ENCODE results near the gene RAP1GDS1.
"Not testable (repeated sequence)": the region's sequence is repeated elsewhere in the genome, so short reads cannot be mapped to it uniquely, and the experiment has no call there.

The RAP1GDS1 gene

DNA sequence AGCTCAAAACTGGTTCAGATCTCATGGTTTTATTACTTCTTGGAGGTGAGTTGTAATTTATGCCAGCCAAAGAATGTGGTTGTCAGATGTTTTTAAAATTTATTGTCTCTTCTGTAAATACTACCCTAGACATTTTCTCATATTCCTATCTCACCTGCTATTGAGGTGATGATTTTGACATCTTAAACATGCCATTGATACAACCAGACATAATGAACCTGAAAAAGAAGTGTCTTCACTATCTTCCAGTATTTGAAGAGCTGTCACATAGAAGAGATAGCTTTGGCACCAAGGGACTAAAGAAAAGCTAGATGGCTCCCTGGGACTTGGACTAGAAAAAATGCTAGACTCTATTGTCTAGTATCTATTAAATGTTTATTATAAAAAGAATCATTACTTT, 155.7 kb downstream of the RAP1GDS1 start:
- DNase-seq (ENCODE audit: low spot score in 2 of 2) = no peak
- H3K4me1 Mint-ChIP-seq = no peaks in the 10 kb centered on the region
- H3K27ac Mint-ChIP-seq = no peak overlapping the region
- peaks cover 9% of the 10 kb centered on the region for H3K9me3 Mint-ChIP-seq
- peaks cover 39% of the 10 kb centered on the region for H3K36me3 Mint-ChIP-seq
- ATAC-seq = no peak
- no peak overlapping the region for H3K4me3 Mint-ChIP-seq

DNA sequence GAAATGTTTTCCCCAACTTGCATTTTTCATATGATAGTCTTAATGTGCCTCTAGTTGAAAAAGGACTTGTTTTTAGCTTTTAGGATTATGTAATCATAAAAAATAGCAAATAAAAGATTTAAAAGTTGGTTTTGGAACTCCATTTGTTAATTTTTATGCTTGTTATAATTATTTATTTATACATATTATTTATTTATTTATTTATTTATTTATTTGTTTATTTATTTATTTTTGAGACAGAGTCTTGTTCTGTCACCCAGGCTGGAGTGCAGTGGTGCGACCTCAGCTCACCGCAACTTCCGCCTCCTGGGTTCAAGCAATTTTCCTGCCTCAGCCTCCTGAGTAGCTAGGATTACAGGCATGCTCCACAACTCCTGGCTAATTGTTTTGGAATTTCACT, 159.0 kb downstream of the RAP1GDS1 start:
- H3K4me3 Mint-ChIP-seq; H3K27ac Mint-ChIP-seq; ATAC-seq; DNase-seq (ENCODE audit: low spot score in 2 of 2); H3K4me1 Mint-ChIP-seq; H3K9me3 Mint-ChIP-seq: not testable (repeated sequence)
- H3K36me3 Mint-ChIP-seq = peaks cover 52% of the 10 kb centered on the region

DNA sequence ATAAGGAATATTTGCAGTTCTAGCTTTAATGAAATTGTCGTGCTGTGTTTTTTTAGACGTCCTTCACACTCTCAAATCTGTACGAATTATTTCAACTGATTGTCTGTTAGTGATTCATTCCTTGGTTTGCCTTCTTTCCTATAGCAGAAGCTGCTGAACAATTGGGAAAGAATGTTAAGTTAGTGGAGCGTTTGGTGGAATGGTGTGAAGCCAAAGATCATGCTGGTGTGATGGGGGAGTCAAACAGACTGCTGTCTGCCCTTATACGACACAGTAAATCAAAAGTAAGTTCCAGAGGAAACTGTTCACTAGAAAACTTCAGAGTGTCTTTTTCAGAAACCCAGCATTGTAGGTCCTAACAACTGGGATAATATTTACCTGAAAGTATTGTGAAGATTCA, 159.9 kb downstream of the RAP1GDS1 start:
- Mint-ChIP-seq H3K27ac (no peak overlapping the region), H3K36me3 (peaks cover 52% of the 10 kb centered on the region), H3K9me3 (no peaks in the 10 kb centered on the region), H3K4me1 (no peaks in the 10 kb centered on the region), H3K4me3 (no peak overlapping the region)
- no peak for DNase-seq (ENCODE audit: low spot score in 2 of 2)
- no peak for ATAC-seq

DNA sequence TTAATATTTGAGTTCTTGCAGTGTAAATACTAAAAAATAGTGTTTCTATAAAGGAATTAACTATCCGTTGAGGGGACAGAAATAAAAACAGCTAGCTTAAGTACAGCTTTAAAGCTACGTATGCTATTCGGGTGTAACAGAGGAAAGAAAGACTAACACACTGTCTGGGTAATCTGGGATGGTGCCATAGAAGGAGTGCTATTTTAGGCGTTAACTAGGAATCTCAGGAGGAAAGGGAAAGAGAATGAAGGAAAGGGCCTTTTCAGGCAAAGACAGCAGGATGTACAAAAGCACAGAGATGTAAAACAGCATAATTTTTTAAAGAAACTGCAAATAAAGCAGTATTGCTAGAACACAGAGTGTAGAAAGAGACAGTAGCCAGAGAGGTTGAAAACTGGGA, 161.8 kb downstream of the RAP1GDS1 start:
- no peak for ATAC-seq
- Mint-ChIP-seq H3K4me1 (no peaks in the 10 kb centered on the region), H3K27ac (no peak overlapping the region), H3K36me3 (peaks cover 45% of the 10 kb centered on the region), H3K9me3 (peaks cover 4% of the 10 kb centered on the region), H3K4me3 (no peak overlapping the region)
- no peak for DNase-seq (ENCODE audit: low spot score in 2 of 2)

DNA sequence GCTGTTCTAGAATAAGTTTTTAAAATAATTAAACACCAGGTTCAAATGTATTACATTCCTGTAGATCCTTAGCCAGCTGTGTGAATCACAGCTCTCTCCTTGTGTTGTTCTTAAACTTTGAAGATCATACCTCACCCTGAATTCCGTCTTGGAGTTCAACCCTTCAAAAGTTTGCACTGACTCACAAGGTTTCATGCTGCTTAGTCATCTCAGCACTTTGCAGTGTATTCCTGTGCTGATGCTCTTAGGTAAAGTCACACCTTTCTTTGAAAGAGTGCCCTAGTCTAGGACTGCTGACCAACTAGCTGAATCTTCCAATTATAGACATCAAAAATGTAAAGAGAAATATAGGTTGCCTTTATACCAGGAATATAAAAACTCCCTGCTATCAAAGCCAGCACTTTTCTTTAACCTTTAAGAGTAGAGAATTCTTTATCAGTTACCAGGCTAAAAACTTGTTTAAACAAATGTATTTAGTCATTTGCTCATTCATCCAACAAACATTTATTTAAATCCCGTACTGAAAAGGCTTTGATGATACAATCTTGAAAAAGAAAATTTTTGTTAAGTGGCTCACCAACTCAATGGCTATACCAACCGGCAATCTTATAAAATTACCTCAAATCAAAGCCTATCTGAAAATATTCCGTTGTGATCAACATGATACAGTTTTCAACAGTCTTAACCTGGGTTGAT, 169.7 kb downstream of the RAP1GDS1 start:
- peak; percentile 63 for ATAC-seq
- H3K4me1 Mint-ChIP-seq = no peaks in the 10 kb centered on the region
- no peak for DNase-seq (ENCODE audit: low spot score in 2 of 2)

DNA sequence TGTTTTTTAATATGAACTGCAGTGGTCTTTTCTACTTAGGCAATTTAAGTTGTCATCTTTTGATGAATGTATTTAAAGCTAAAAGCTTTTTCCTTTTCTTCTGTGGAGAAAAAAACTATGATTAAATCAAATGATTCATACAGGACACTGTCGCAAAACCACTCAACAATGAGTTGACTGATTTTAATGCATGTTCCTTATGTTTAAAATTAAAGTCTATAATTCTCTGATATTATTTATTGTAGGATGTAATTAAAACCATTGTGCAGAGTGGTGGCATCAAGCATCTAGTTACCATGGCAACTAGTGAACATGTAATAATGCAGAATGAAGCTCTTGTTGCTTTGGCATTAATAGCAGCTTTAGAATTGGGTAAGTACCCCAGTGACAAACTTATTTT, 172.5 kb downstream of the RAP1GDS1 start:
- DNase-seq (ENCODE audit: low spot score in 2 of 2) = no peak
- Mint-ChIP-seq H3K9me3 (no peaks in the 10 kb centered on the region), H3K4me1 (no peaks in the 10 kb centered on the region), H3K36me3 (peaks cover 29% of the 10 kb centered on the region), H3K4me3 (no peak overlapping the region), H3K27ac (no peak overlapping the region)
- no peak for ATAC-seq

More for the DNA sequence above, 169.7 kb downstream of the RAP1GDS1 start:
- Mint-ChIP-seq H3K27ac (no peak overlapping the region), H3K36me3 (peaks cover 17% of the 10 kb centered on the region), H3K4me3 (no peak overlapping the region), H3K9me3 (peaks cover 4% of the 10 kb centered on the region)

DNA sequence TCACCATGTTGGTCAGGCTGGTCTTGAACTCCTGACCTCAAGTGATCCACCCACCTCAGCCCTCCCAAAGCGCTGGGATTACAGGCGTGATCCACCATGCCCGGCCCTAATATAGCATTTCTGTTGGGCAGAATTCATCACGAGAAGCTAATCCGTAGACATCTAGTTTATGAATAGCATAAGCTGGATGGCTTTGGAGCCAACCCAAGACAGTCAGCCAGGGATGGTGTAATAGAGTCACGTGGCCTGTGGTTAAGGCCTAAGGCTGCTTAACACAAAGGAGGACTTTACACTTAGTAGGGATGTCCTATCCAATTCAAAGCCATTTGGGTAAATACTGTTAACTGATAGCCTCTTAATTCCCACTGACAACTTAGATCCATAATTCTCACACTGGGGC, 173.6 kb downstream of the RAP1GDS1 start:
- peaks cover 35% of the 10 kb centered on the region for H3K36me3 Mint-ChIP-seq
- H3K4me3 Mint-ChIP-seq = no peak overlapping the region
- DNase-seq (ENCODE audit: low spot score in 2 of 2) = no peak
- H3K27ac Mint-ChIP-seq = peak overlapping the region; percentile 5
- no peaks in the 10 kb centered on the region for H3K4me1 Mint-ChIP-seq
- no peak for ATAC-seq
- H3K9me3 Mint-ChIP-seq = no peaks in the 10 kb centered on the region

DNA sequence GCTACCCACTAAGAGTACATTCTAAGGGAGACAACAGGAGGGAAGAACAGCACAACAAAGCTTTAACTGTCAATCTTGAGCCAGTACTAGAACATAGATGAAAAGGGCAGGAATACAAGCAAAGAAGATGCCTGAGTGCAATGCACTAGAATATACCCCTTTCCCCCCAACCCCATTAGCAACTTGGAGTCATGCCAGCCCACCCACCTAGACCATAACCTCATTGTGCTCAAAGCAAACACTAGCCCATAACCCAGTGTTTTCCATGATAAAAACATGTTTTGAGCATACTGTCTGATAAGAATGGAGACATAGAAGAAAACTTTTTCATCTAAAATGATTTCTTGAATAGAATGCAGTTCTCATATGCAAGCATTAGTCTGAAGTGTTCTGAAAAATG, 183.2 kb downstream of the RAP1GDS1 start:
- Mint-ChIP-seq H3K9me3 (no peaks in the 10 kb centered on the region), H3K4me3 (no peak overlapping the region), H3K27ac (no peak overlapping the region), H3K36me3 (peaks cover 44% of the 10 kb centered on the region), H3K4me1 (peaks cover 35% of the 10 kb centered on the region)
- no peak for DNase-seq (ENCODE audit: low spot score in 2 of 2)
- no peak for ATAC-seq

DNA sequence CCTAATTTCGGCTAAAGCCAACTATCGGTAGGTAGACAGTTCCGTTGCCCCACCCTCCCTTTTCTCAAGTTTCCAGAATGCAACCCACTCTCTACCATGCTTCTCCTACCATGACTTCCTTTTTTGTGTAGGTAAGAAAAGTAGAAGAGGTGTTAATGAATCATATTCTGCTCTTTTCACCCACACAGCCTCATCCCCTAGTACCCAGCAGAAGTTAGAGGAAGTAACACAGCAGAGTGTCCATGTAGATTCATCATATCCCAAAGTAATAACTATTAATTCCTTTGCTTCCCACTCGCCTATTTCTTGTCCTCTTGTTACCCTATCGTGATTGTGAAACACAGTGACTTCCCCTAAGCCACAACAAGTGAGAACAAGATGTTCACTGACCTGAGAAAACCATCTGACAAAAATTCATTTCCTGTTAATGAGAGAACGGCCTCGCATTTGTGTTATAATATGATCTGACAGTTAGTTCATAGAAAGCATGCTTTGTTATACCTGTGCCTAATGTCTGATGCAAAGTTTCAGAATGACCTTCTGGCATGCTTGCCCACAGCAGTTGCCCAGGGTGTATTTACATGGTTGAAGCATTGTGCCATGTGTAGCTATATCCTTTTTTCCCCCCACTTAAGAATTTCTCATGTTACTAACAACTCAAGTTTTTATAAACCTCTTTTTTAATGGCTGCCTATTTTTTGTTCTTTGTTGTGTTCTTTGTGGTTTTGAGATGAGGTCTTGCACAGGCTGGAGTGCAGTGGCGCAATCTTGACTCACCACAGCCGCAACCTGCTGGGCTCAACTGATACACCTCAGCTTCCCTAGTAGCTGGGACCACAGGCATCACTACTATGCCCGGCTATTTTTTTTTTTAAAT, 185.6 kb downstream of the RAP1GDS1 start:
- no peaks in the 10 kb centered on the region for H3K9me3 Mint-ChIP-seq
- peaks cover 25% of the 10 kb centered on the region for H3K36me3 Mint-ChIP-seq
- peak in 1 of 2 donors; percentile 70 for DNase-seq (ENCODE audit: low spot score in 2 of 2)
- H3K4me3 Mint-ChIP-seq = peak overlapping the region; percentile 61
- peak; percentile 95 for ATAC-seq
- H3K27ac Mint-ChIP-seq = peak overlapping the region; percentile 81
- peaks cover 47% of the 10 kb centered on the region for H3K4me1 Mint-ChIP-seq

DNA sequence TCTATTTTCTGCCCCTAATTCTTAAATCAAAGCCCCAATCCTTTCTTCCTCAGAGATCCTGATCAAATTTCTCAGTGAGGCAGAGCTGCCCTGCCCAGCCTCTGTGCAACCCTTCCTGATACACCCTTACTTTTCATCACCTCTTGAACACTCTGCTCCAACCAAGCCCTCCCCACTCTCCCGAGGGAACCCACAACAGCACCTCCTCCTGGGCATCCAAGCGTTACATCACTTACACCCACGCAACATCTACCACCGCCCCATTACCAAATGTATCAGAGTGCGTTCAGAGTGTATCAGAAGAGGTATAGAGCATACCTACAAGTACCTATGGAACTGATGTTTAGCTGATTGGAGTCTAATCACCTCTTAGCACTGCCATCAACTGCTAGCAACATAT, 186.5 kb downstream of the RAP1GDS1 start:
- ATAC-seq = no peak
- Mint-ChIP-seq H3K4me1 (peaks cover 47% of the 10 kb centered on the region), H3K27ac (peak overlapping the region; percentile 49), H3K36me3 (peaks cover 21% of the 10 kb centered on the region), H3K9me3 (peaks cover 2% of the 10 kb centered on the region), H3K4me3 (peak overlapping the region; percentile 61)
- no peak for DNase-seq (ENCODE audit: low spot score in 2 of 2)

DNA sequence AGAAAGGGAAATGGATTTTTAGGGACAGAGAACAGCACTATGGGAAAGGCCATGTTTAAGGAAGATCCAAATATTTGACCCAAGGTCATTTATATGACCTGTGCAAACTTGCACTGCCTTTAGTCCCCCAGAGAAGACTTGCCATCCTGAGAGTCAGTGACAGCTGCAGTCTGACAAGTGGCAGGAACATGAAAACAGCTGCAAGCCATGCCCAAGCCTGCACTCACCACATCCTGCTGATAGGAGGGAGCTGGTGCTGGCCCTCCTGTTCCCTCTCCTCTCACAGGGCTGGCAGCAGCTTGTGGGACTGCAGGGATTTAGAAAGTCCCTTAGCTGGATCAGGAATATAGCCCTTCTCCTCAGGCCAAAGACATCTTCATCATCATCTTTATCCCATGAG, 187.7 kb downstream of the RAP1GDS1 start:
- no peak overlapping the region for H3K4me3 Mint-ChIP-seq
- H3K36me3 Mint-ChIP-seq = peaks cover 11% of the 10 kb centered on the region
- no peak for DNase-seq (ENCODE audit: low spot score in 2 of 2)
- H3K4me1 Mint-ChIP-seq = peaks cover 56% of the 10 kb centered on the region
- peaks cover 3% of the 10 kb centered on the region for H3K9me3 Mint-ChIP-seq
- peak overlapping the region; percentile 65 for H3K27ac Mint-ChIP-seq
- peak; percentile 43 for ATAC-seq

DNA sequence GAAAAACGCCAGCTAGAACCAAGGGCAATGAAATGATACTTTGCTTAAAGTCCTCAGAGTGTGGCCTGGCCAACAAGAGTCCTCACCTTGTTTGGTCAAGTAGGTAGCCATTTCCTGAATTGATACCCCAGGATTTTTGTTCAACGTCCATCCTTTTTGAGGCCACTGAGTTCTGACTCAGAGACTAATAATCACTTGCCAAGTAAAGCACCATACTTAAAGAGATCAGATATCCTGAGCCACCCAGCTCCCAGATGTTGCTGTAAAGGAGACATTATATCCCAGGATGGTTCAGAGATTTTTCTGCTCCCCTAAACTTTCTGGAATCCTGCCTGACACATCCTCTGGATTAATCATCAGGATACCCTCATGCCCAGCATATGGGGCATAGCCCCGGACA, 190.9 kb downstream of the RAP1GDS1 start:
- peaks cover 50% of the 10 kb centered on the region for H3K4me1 Mint-ChIP-seq
- H3K27ac Mint-ChIP-seq = no peak overlapping the region
- DNase-seq (ENCODE audit: low spot score in 2 of 2) = no peak
- peaks cover 10% of the 10 kb centered on the region for H3K36me3 Mint-ChIP-seq
- no peak overlapping the region for H3K4me3 Mint-ChIP-seq
- no peak for ATAC-seq
- H3K9me3 Mint-ChIP-seq = peaks cover 3% of the 10 kb centered on the region

DNA sequence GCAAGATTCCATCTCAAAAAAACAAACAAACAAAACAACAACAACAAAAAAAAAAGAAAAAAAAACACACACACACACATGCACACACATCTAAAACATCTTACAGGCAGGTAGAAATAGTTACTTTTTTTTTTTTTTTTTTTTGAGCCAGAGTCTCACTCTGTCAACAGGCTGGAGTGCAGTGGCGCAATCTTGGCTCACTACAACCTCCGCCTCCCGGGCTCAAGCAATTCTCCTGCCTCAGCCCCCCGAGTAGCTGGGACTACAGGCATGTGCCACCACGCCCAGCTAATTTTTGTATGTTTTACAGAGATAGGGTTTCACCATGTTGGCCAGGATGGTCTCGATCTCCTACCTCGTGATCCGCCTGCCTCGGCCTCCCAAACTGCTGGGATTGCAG, 196.2 kb downstream of the RAP1GDS1 start:
- not testable (repeated sequence) for H3K36me3 Mint-ChIP-seq; H3K9me3 Mint-ChIP-seq; H3K27ac Mint-ChIP-seq; DNase-seq (ENCODE audit: low spot score in 2 of 2); ATAC-seq; H3K4me3 Mint-ChIP-seq
- peaks cover 15% of the 10 kb centered on the region for H3K4me1 Mint-ChIP-seq

DNA sequence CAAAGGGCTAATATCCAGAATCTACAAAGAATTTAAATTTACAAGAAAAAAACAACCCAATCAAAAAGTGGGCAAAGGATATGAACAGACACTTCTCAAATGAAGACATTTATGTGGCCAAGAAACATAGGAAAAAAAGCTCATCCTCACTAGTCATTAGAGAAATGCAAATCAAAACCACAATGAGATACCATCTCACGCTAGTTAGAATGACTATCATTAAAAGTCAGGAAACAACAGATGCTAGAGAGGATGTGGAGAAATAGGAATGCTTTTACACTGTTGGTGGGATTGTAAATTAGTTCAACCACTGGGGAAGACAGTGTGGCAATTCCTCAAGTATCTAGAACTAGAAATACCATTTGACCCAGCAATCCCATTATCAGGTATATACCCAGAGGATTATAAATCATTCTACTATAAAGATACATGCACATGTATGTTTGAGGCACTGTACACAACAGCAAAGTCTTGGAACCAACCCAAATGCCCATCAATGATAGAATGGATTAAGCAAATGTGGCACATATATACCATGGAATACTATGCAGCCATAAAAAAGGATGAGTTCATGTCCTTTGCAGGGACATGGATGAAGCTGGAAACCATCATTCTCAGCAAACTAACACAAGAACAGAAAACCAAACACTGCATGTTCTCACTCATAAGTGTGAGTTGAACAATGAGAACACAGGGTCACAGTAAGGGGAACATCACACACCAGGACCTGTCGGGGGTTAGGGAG, 200.1 kb downstream of the RAP1GDS1 start:
- not testable (repeated sequence) for H3K27ac Mint-ChIP-seq; H3K4me3 Mint-ChIP-seq; H3K36me3 Mint-ChIP-seq; H3K9me3 Mint-ChIP-seq; DNase-seq (ENCODE audit: low spot score in 2 of 2); ATAC-seq; H3K4me1 Mint-ChIP-seq

DNA sequence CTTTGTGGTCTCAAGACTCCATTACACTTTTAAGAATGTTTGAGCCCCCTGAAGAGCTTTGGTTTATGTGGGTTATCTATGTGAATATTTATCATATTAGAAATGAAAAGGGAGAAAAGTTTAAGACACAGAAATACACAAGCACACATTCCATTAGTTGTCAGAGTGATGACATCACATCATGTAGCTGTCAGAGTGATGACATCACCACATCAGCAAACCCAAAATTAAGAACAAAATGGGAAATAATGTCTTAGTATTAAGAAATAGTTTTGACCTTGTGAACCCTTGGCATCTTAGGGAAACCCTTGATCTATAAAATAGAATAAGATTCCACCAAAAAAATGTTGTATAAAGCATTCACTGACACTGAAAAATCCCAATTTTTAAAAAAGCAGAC, 201.3 kb downstream of the RAP1GDS1 start:
- Mint-ChIP-seq H3K4me1 (peaks cover 6% of the 10 kb centered on the region), H3K4me3 (no peak overlapping the region), H3K36me3 (no peaks in the 10 kb centered on the region), H3K27ac (no peak overlapping the region), H3K9me3 (peaks cover 2% of the 10 kb centered on the region)
- DNase-seq (ENCODE audit: low spot score in 2 of 2) (no peak), ATAC-seq (no peak)

Measured in stimulated activated effector memory CD8-positive, alpha-beta T cell treated with anti-CD3 and anti-CD28 coated beads, Interleukin-12 subunit alpha, Interleukin-12 subunit beta, amount 100 ng/mL, for 72 hours (primary cell).